Urinary bladder (tissue), 4 donors: ENCODE measurements around the gene DIS3L2. TPM values are rescaled to one million over a fixed set of nuclear protein-coding genes. Genes with fewer than 3 reads are reported as not detected.
"Not testable (repeated sequence)": the region's sequence is repeated elsewhere in the genome, so short reads cannot be mapped to it uniquely, and the experiment has no call there.

ENCODE experiments used
- DNase-seq: peaks from one replicate; pipeline ENCODE4 v3.0.0-alpha.2; 2015; ENCODE audit errors: extremely low spot score
- H3K27ac ChIP-seq: one replicate; pipeline ENCODE4 v1.5.1; 2013; ENCODE audit warnings: low read depth, mild to moderate bottlenecking, moderate library complexity
- H3K36me3 ChIP-seq: one replicate; pipeline ENCODE4 v1.6.1; 2013; ENCODE audit warnings: mild to moderate bottlenecking, moderate library complexity; ENCODE audit not compliant: insufficient read depth
- H3K4me1 ChIP-seq: one replicate; pipeline ENCODE4 v1.6.1; 2013; ENCODE audit warnings: mild to moderate bottlenecking, moderate library complexity; ENCODE audit not compliant: insufficient read depth
- H3K4me3 ChIP-seq: one replicate; pipeline ENCODE4 v1.5.1; 2013; ENCODE audit warnings: low read depth, low read length
- WGBS: extraction: QIAGEN DNeasy Blood & Tissue Kit; methylation state at CpG from one replicate; pipeline ENCODE4 v1.1.7; 2013; 5-methylcytosine and 5-hydroxymethylcytosine counted together
- polyA plus RNA-seq: library from polyadenylated mRNA; stranded (reverse); fragments of 200-250 nt; gene quantifications from one replicate; pipeline ENCODE4 v1.2.3, GENCODE V29; 2013
- total RNA-seq: library from RNA; depleted of rRNA; stranded (reverse); fragments of >200 nt; gene quantifications from one replicate; pipeline ENCODE4 v1.2.3, GENCODE V29; 2014
- donor health status: healthy with polysubstance abuse.
- donor health status: healthy.

DIS3L2 gene
- total and polyA plus RNA-seq, 2 donors, result 15.0 to 33.6 TPM

DNA sequence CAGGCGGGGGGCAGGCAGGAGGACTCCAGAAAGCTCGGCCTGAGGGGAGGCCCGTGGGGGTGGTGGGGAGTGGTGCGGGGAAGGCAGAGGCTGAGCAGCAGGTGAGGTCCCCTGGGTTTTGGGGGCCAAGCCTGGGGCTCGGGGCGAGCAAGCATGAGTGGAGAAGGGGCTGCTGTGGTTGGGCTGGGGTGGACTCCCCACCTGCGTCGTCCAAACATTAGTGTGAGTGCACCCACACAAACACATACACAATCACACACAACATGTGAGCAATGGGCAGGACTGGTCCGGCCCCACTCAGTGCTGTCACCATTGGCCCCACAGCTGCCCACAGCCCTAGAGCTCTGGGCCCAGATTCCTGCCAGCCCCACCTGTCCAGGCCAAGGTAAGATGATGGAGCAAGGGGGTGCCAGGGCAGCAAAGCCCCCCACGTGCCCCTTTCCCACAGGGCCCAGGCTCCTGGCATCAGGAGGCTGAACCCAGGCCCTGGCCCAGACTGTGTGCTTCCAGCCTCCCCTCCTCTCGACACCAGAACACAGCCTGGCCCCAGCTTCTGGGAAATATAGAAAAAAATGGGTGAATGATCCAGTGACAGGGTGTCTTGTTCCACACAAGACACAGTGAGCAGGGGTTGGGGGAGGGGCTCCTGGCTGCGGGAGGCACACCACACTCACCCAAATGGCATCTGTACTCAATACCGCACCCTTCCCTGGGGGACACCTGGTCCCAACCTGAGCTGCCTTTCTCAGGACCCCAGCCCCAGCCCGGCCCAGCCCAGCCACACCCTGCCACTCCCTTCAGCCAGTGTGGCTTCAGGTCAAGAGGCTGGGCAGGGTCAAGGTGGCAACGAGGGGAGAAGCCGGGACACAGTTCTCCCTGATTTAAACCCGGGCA, 416.6 kb downstream of the DIS3L2 start:
- no peaks in the 10 kb centered on the region for H3K4me1 ChIP-seq
- H3K4me3 ChIP-seq, result no peak overlapping the region
- H3K27ac ChIP-seq, result no peak overlapping the region
- no peaks in the 10 kb centered on the region for H3K36me3 ChIP-seq
- no peak for DNase-seq
- 77% methylated on average over 17 of the region's 17 CpGs for WGBS

DNA sequence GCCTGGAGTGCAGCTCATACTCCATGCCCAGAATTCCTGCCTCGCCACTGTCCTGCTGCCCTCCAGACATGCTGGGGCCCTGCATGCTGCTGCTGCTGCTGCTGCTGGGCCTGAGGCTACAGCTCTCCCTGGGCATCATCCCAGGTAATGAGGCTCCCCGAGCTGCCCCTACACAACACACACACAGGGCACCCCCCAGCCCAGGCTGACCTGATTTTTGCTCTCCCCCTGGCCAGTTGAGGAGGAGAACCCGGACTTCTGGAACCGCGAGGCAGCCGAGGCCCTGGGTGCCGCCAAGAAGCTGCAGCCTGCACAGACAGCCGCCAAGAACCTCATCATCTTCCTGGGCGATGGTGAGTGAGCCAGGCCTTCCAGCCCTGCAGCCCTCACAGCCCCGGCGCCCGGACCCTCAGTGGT, 417.2 kb downstream of the DIS3L2 start, which contains the start of gene ALPP:
Gene ALPP (plus strand): TSS at position 17 of the 417 bp plus-strand sequence. CDS start 52 bp downstream, at position 69.
- H3K36me3 ChIP-seq, result not testable (repeated sequence)

DNA sequence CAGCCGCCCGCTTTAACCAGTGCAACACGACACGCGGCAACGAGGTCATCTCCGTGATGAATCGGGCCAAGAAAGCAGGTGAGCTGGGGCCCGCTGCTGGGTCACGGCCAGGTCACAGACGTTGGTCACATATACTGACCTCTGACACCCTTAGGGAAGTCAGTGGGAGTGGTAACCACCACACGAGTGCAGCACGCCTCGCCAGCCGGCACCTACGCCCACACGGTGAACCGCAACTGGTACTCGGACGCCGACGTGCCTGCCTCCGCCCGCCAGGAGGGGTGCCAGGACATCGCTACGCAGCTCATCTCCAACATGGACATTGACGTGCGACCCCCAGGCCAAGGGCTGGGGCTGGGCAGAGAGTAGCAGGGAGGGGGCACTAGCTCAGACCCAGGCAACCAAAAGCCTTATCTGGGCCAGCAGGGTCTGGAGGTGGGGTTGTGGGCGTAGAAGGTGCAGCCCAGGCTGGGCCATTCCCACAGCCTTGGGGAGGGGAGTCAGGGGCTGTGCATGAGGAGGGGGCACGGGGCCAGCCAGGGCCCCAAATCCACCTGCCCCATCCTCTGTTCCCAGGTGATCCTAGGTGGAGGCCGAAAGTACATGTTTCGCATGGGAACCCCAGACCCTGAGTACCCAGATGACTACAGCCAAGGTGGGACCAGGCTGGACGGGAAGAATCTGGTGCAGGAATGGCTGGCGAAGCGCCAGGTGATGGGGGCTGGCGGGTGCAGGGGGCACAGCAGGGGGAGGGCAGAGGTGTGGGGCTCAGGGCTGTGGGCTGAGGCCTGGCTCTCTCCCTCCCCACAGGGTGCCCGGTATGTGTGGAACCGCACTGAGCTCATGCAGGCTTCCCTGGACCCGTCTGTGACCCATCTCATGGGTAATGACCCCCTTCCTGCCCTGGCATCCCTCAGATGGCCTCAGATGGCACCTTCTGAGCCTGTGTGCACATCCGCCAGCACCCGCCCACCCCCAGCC, 418.4 kb downstream of the DIS3L2 start:
- H3K36me3 ChIP-seq, H3K4me1 ChIP-seq, DNase-seq, H3K4me3 ChIP-seq, H3K27ac ChIP-seq: not testable (repeated sequence)
- 88% methylated on average over 39 of the region's 41 CpGs for WGBS

More for the DNA sequence above, 417.2 kb downstream of the DIS3L2 start, which contains the start of gene ALPP:
- not testable (repeated sequence) for H3K4me3 ChIP-seq, H3K27ac ChIP-seq, DNase-seq, H3K4me1 ChIP-seq
- 85% methylated on average over 12 of the region's 12 CpGs for WGBS

DNA sequence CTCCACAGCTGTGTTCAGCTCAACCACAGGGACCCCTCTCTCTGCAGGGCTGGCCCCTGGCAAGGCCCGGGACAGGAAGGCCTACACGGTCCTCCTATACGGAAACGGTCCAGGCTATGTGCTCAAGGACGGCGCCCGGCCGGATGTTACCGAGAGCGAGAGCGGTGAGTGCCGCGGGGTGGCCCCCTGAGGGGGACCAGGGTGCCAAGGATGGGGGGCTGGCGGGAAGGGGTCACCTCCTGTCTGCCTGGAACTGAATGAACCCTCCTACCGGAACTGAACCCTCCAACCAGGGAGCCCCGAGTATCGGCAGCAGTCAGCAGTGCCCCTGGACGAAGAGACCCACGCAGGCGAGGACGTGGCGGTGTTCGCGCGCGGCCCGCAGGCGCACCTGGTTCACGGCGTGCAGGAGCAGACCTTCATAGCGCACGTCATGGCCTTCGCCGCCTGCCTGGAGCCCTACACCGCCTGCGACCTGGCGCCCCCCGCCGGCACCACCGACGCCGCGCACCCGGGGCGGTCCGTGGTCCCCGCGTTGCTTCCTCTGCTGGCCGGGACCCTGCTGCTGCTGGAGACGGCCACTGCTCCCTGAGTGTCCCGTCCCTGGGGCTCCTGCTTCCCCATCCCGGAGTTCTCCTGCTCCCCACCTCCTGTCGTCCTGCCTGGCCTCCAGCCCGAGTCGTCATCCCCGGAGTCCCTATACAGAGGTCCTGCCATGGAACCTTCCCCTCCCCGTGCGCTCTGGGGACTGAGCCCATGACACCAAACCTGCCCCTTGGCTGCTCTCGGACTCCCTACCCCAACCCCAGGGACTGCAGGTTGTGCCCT, 419.9 kb downstream of the DIS3L2 start:
- H3K4me3 ChIP-seq, H3K4me1 ChIP-seq, H3K36me3 ChIP-seq, DNase-seq, H3K27ac ChIP-seq: not testable (repeated sequence)
- 39% methylated on average over 58 of the region's 59 CpGs for WGBS

DNA sequence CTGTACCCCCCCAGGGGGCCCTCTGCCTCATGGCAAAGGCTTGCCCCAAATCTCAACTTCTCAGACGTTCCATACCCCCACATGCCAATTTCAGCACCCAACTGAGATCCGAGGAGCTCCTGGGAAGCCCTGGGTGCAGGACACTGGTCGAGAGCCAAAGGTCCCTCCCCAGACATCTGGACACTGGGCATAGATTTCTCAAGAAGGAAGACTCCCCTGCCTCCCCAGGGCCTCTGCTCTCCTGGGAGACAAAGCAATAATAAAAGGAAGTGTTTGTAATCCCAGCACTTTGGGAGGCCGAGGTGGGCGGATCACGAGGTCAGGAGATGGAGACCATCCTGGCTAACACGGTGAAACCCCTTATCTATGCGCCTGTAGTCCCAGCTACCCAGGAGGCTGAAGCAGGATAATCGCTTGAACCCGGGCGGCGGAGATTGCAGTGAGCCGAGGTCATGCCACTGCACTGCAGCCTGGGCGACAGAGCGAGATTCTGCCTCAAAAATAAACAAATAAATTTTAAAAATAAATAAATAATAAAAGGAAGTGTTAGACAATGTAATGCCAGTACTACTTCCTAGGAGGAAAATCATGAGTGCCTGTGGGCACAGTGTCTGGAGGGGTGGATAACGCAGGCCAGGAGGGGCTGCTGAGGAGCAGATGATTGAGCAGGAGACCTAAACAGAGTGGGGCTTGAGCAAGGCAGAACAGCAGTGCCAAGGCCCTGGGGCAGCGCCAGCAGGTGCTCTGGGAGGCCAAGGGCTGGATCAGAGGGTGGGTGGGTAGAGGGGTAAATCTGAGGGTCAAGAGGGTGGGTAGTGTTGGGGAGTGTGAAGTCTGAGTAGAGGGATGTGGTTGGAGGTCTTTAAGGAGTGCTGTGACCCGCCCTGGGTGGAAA, 421.1 kb downstream of the DIS3L2 start:
- no peaks in the 10 kb centered on the region for H3K4me1 ChIP-seq
- no peak for DNase-seq
- no peaks in the 10 kb centered on the region for H3K36me3 ChIP-seq
- H3K4me3 ChIP-seq, result no peak overlapping the region
- 46% methylated on average over 18 of the region's 18 CpGs for WGBS
- no peak overlapping the region for H3K27ac ChIP-seq

DNA sequence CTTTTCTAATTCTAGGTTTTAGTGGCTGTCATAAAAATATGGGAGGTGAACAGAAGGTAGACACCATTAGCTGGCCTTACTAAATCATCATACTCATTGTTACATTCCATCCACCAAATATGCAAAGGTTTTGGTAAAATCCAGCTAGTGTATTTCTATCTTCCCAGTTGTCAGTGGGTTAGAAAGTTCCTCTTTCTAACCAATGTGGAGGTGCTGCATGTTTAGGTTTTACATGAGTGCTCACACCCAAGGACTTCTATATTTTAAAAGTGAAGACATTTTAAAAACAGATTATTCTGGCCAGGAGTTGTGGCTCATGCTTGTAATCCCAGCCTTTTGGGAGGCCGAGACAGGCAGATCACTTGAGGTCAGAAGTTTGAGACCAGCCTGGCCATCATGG, 423.0 kb downstream of the DIS3L2 start:
- DNase-seq, result no peak
- Histone ChIP-seq H3K27ac (no peak overlapping the region), H3K4me3 (no peak overlapping the region), H3K4me1 (no peaks in the 10 kb centered on the region), H3K36me3 (no peaks in the 10 kb centered on the region)
- 85% methylated on average over 1 of the region's 1 CpG for WGBS

DNA sequence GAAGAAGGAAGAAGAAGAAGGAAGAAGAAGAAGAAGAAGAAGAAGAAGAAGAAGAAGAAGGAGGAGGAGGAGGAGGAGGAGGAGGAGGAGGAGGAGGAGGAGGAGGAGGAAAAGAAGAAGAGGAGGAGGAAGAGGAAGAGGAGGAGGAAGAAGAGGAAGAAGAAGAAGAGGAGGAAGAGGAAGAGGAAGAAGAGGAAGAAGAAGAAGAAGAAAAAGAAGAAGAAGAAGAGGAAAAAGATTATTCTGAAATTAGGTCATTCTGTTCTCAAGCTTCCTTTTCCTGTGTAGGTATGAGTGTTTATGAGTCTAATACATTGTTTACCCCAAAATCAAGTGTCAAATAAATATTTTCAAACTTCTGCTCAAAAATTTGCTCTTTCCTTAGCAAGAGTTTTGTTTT, 423.5 kb downstream of the DIS3L2 start:
- not testable (repeated sequence) for H3K4me3 ChIP-seq, H3K36me3 ChIP-seq, DNase-seq, H3K27ac ChIP-seq, H3K4me1 ChIP-seq

DNA sequence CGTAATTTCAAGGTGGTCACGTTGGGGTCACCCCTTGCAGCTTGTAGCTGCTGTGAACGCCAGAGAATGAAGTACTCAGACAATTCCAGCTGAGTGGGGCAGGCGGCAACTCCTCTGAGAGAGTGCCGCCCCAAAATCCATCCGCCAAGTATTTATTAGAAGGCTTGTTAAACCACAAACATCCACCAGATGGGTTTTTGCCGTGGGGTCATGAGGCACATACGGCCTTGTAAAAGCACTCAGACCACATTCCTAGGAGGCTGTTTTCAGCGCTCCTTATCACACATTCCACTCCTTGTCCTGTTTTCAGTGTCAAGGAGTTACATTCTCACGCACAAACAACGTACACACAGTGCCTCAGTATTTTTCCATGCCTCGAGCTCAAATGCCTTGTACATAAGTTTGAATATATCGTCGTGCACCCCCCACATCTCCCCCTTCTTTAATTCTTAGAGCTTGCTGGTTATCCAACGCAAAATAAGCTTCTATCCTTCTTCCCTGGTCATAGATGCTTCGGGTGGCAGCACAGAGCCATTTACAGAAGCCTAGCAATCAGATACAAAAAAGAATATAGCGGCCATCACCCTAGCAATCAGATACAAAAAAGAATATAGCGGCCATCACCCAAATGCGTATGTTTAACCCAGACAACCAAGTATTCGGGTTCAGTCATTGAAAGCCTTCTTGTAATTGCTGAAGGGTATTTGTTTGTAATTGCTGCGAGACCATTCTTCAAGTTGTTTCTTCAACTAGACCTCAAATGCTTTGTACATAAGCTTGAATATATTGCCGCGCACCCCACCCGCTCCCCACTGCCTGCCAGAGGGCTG, 424.4 kb downstream of the DIS3L2 start:
- H3K4me1 ChIP-seq, result no peaks in the 10 kb centered on the region
- 9% methylated on average over 24 of the region's 24 CpGs for WGBS
- no peaks in the 10 kb centered on the region for H3K36me3 ChIP-seq
- DNase-seq, result peak; percentile 49
- H3K4me3 ChIP-seq, result no peak overlapping the region
- H3K27ac ChIP-seq, result no peak overlapping the region

DNA sequence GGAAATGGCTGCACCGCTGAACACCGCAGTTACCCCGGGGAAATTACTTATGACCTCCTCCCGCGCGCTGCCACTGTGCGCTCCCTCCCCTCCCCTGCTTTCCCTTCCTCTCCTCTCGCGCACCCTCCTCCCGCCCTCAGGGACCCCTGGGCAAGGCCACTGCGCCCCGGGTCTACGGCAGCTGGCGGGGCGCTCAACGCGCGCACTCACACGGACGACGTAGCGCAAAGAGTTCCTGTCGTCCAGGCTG, 424.9 kb downstream of the DIS3L2 start:
- H3K27ac ChIP-seq, result no peak overlapping the region

More for the DNA sequence above, 424.9 kb downstream of the DIS3L2 start:
- DNase-seq, result no peak
- Histone ChIP-seq H3K4me1 (no peaks in the 10 kb centered on the region), H3K36me3 (no peaks in the 10 kb centered on the region), H3K4me3 (no peak overlapping the region)
- WGBS, result 3% methylated on average over 23 of the region's 23 CpGs
